Articular chondrocyte of knee joint (primary cell): Measurements from ENCODE around the gene SLC15A4. TPM values are rescaled to one million over a fixed set of nuclear protein-coding genes. Genes with fewer than 3 reads are reported as not detected.

Source experiments
- total RNA-seq: library from RNA; depleted of rRNA; stranded (reverse); fragments of >200 nt; gene quantifications from 2 replicates; pipeline ENCODE4 v1.2.3, GENCODE V29; 2012

Gene SLC15A4
- total RNA-seq = 40.6 and 45.6 TPM in 2 replicates

DNA sequence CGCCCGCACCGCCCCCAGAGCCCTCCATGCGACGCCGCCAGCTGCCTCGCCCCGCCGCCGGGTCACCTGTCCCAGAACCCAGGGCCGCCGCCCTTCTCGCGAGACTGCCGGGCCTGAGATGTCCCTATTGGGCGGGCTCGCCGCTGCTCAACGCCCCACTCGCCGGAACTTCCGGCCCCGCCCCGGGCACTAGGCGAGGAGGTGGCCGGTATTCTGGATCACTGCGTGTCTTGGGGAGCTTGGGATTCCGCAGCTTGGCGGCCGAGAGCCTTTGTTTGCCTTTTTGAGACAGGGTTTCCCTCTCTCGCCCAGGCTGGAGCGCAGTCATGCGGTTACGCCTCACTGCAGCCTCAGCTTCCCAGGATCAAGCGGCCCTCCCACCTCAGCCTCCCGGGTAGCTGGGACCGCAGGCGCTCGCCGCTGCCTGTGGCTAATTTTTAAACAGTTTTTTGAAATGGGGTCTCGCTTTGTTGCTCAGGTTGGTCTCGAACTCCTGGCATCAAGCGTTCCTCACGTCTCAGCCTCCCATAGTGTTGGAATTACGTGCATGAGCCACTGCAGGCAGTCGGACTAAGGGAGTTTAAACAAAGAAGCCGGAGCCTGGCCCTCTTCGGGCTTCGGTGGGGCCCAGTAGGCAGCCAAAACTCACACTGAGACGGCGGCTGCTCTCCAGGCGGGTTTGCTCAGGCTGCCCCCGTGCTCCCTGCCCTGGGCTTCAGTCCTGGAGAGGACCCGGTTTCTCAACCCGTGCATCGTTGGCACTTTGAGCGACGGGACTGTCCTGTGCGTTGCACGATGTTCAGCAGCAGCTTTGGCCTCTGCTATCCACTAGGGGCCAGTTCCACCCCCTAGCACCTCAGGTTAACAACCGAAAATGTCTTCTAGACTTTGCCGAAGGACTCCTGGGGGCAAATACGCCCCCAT is at the start of gene SLC15A4:
Gene SLC15A4, minus strand, starts transcription at position 43 of the 924 bp plus-strand sequence. Its CDS starts 15 bp downstream, at position 28.

DNA sequence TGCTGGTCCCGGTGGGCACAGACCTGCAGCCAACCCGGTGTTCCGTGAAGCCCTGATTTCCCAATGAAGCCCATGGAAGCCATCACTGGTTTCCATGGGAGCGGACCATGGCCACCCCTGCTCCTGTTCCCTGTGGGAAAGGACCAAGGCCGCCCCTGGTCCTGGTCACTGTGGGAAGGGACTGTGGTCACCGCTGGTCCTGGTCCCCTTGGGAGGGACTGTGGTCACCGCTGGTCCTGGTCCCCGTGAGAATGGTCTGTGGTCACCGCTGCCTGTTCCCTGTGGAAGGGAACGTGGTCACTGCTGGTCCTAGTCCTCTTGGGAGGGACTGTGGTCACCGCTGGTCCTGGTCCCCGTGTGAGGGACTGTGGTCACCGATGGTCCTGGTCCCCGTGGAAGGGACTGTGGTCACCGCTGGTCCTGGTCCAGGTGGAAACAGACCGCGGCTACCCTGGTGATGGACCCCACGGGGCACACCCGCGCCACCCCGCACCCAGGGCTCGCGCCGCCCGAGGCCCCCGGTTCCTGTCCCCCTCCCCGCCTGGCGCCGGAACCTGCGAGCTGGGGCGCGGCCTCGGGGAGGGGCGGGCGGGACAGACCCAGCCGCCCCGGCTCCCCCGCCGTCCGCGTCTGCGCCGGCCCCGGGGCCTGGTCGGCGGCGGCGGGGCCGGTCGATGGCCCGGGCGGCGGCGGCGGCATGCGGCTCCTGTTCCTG is 29.3 kb upstream of the SLC15A4 start, which contains the start of gene GLT1D1:
Gene GLT1D1, plus strand, starts transcription at position 594 of the 715 bp plus-strand sequence. Its CDS starts 104 bp downstream, at position 698.

Other genes starting within 250 kb of the SLC15A4 start
- gene GLT1D1, start 29.5 kb upstream of the SLC15A4 start, total RNA-seq = 0.11 TPM in 1 of 2 replicates, not detected in the other